ENCODE results near the gene NRK. TPM values are rescaled to one million over a fixed set of nuclear protein-coding genes. Genes with fewer than 3 reads are reported as not detected.
A peak's percentile ranks its signal among the peaks of the same experiment; 100 is the strongest.
"Not testable (repeated sequence)": the region's sequence is repeated elsewhere in the genome, so short reads cannot be mapped to it uniquely, and the experiment has no call there.

Gene NRK, protein sequence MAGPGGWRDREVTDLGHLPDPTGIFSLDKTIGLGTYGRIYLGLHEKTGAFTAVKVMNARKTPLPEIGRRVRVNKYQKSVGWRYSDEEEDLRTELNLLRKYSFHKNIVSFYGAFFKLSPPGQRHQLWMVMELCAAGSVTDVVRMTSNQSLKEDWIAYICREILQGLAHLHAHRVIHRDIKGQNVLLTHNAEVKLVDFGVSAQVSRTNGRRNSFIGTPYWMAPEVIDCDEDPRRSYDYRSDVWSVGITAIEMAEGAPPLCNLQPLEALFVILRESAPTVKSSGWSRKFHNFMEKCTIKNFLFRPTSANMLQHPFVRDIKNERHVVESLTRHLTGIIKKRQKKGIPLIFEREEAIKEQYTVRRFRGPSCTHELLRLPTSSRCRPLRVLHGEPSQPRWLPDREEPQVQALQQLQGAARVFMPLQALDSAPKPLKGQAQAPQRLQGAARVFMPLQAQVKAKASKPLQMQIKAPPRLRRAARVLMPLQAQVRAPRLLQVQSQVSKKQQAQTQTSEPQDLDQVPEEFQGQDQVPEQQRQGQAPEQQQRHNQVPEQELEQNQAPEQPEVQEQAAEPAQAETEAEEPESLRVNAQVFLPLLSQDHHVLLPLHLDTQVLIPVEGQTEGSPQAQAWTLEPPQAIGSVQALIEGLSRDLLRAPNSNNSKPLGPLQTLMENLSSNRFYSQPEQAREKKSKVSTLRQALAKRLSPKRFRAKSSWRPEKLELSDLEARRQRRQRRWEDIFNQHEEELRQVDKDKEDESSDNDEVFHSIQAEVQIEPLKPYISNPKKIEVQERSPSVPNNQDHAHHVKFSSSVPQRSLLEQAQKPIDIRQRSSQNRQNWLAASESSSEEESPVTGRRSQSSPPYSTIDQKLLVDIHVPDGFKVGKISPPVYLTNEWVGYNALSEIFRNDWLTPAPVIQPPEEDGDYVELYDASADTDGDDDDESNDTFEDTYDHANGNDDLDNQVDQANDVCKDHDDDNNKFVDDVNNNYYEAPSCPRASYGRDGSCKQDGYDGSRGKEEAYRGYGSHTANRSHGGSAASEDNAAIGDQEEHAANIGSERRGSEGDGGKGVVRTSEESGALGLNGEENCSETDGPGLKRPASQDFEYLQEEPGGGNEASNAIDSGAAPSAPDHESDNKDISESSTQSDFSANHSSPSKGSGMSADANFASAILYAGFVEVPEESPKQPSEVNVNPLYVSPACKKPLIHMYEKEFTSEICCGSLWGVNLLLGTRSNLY (N-terminal part only)
- 1 to 10 TPM in 1 of 3 donors, under 1 TPM in 2; 0.16 to 2.6 (median 0.66) TPM for total RNA-seq

DNA sequence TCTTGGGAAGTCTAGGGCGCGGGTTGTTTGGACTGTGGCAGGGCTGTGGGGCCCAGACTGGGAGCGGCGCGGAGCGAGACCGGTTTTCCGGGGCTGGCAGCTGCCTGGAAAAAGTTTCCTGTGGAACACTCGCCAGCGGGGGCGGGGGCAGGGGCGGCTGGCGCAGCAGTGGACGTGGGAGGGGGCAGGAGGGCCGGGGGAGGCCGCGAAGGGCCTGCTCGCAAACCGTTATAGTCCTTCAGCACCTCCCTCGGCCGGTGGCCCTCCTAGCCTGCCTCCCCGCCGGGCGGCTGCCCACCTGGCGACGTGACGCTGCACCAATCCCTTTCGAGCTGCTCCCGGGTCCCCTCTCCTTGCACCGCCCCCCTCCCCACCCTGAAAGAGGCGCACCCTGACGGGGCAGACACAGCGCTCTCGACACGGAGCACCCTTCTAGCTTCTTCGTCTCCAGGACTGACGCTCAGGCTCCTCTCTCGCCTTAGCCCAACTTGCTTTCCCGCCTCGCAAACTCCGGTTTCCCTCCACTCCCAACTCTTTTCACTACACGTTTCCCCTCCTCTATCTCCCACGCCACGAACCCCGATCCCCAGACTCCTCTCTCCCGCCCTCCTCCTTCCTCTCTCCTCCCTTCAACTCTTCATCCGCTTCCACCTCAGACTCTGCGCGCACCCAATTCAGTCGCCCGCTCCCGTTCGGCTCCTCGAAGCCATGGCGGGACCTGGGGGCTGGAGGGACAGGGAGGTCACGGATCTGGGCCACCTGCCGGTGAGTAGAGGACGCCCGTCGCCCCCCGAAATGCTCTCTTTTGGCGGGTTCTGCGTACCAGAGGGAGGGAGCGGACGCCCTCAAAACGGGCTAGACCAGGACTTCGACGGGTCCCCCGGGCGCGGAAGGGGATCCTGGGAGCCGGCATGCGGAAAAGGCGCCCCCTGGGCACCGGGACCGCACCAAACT is at the start of gene NRK:
Gene NRK (plus strand): TSS at position 402 of the 954 bp plus-strand sequence. CDS start 307 bp downstream, at position 709.
- H3K4me3 ChIP-seq: peak within 1 kb of the TSS; percentile 35 to 60 (median 47)
- peak in 1 of 2 donors; percentile 45 for DNase-seq (ENCODE audit: low spot score in 2 of 2)
- no peak within 1 kb of the TSS for H3K27ac ChIP-seq
- peaks cover 0 to 56% of the 10 kb centered on the region in 2 donors for H3K27me3 ChIP-seq
- H3K4me1 ChIP-seq: no peaks in the 10 kb centered on the region
- intact Hi-C loops (cut with DNase I; ENCODE audit: low total_unique reads): no loop called here
- no peak for TF ChIP-seq POLR2A (IDR thresholded peaks at IDR 0.05)
- TF ChIP-seq, protein P1, sequence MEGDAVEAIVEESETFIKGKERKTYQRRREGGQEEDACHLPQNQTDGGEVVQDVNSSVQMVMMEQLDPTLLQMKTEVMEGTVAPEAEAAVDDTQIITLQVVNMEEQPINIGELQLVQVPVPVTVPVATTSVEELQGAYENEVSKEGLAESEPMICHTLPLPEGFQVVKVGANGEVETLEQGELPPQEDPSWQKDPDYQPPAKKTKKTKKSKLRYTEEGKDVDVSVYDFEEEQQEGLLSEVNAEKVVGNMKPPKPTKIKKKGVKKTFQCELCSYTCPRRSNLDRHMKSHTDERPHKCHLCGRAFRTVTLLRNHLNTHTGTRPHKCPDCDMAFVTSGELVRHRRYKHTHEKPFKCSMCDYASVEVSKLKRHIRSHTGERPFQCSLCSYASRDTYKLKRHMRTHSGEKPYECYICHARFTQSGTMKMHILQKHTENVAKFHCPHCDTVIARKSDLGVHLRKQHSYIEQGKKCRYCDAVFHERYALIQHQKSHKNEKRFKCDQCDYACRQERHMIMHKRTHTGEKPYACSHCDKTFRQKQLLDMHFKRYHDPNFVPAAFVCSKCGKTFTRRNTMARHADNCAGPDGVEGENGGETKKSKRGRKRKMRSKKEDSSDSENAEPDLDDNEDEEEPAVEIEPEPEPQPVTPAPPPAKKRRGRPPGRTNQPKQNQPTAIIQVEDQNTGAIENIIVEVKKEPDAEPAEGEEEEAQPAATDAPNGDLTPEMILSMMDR (IDR thresholded peaks at IDR 0.05): no peak
- no peak for TF ChIP-seq POLR2AphosphoS5 (IDR thresholded peaks at IDR 0.05)
- H3K9me3 ChIP-seq: no peaks in the 10 kb centered on the region
- H3K36me3 ChIP-seq: no peaks in the 10 kb centered on the region

DNA sequence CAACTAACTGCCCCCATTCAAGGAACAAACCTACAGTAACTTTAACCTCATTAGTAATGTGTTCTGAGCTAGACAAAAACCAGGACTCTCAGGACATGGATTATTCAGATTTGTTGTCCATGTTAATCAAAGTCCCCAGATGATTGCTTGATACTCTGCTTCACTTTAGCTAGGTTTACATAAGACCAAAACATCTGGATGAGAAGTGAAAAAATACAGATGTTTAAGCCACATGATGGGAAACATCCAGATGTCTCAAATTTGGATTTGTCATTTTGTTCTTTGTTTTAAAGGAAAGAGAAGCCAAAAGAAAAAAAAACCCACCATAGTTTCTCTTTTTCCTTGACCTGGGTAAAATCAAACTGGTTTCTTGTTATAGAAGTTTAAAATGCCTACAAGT is 48.5 kb upstream of the NRK start:
- Histone ChIP-seq H3K4me3 (no peak overlapping the region), H3K9me3 (no peaks in the 10 kb centered on the region), H3K27me3 (peaks cover 0 to 50% of the 10 kb centered on the region in 2 donors), H3K27ac (no peak overlapping the region), H3K4me1 (no peaks in the 10 kb centered on the region), H3K36me3 (no peaks in the 10 kb centered on the region)
- intact Hi-C loops (cut with DNase I; ENCODE audit: low total_unique reads): no loop called here
- TF ChIP-seq POLR2A (IDR thresholded peaks at IDR 0.05): no peak
- no peak for TF ChIP-seq POLR2AphosphoS5 (IDR thresholded peaks at IDR 0.05)
- TF ChIP-seq, protein P1 (IDR thresholded peaks at IDR 0.05): no peak
- no peak for DNase-seq (ENCODE audit: low spot score in 2 of 2)

DNA sequence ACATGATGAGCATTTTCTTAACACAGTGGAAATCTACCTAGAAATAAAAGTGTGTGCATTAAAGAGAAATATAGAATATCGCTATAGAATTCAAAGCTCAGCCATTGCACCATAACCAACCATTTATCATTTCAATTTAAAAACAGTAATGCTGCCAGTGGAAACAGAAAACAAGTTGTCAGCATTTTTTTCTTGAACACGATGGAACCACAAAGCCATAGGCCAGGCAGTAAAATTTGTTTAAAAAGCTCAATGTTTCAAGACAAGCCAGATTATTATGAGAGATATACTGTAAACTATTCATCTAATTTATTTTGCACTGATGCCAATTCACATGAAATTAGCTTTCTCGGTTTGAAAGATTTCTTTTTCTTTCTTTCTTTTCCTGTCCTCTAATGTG is 46.7 kb upstream of the NRK start:
- Histone ChIP-seq H3K36me3 (no peaks in the 10 kb centered on the region), H3K9me3 (no peaks in the 10 kb centered on the region), H3K27me3 (peaks cover 0 to 60% of the 10 kb centered on the region in 2 donors), H3K27ac (no peak overlapping the region), H3K4me1 (no peaks in the 10 kb centered on the region), H3K4me3 (no peak overlapping the region)
- DNase-seq (ENCODE audit: low spot score in 2 of 2): no peak
- TF ChIP-seq, protein P1 (IDR thresholded peaks at IDR 0.05): no peak
- TF ChIP-seq POLR2AphosphoS5 (IDR thresholded peaks at IDR 0.05): no peak
- TF ChIP-seq POLR2A (IDR thresholded peaks at IDR 0.05): no peak
- intact Hi-C loops (cut with DNase I; ENCODE audit: low total_unique reads): no loop called here

DNA sequence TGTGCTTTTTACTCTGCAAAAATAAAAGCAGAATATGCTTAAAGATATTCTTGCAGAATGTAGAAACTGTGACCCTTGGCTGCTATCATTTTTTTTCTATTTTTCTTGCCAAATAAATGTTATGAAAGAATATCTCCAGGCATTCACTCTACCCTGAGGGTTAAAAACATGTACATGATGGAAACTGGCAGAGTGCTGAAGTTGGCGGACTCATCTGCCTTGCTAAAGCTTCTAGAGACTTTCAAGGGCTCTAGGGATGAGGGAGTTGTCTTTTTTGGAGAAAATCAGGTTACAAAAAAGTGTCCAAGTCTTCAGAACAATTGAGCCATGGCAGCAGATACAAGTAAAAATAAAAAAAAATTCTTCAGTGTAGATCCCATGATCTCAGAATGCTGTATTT is 40.5 kb upstream of the NRK start:
- H3K4me1 ChIP-seq: no peaks in the 10 kb centered on the region
- no peak overlapping the region for H3K27ac ChIP-seq
- no peaks in the 10 kb centered on the region for H3K36me3 ChIP-seq
- no peak for DNase-seq (ENCODE audit: low spot score in 2 of 2)
- peaks cover 0 to 47% of the 10 kb centered on the region in 2 donors for H3K27me3 ChIP-seq
- TF ChIP-seq, protein P1 (IDR thresholded peaks at IDR 0.05): no peak
- TF ChIP-seq POLR2AphosphoS5 (IDR thresholded peaks at IDR 0.05) (no peak), POLR2A (IDR thresholded peaks at IDR 0.05) (no peak)
- no peaks in the 10 kb centered on the region for H3K9me3 ChIP-seq
- no peak overlapping the region for H3K4me3 ChIP-seq
- intact Hi-C loops (cut with DNase I; ENCODE audit: low total_unique reads): no loop called here

DNA sequence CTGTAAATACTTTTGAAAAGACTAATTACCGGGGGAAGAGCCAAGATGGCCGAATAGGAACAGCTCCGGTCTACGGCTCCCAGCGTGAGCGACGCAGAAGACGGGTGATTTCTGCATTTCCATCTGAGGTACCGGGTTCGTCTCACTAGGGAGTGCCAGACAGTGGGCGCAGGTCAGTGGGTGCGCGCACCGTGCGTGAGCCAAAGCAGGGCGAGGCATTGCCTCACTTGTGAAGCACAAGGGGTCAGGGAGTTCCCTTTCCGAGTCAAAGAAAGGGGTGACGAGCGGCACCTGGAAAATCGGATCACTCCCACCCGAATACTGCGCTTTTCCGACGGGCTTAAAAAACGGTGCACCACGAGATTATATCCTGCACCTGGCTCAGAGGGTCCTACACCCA is 25.5 kb upstream of the NRK start:
- H3K27ac ChIP-seq; intact Hi-C loops (cut with DNase I; ENCODE audit: low total_unique reads): not testable (repeated sequence)

More for the DNA sequence above, 25.5 kb upstream of the NRK start:
- DNase-seq (ENCODE audit: low spot score in 2 of 2); H3K4me3 ChIP-seq; H3K4me1 ChIP-seq; H3K9me3 ChIP-seq; H3K36me3 ChIP-seq: not testable (repeated sequence)
- peaks cover 0 to 33% of the 10 kb centered on the region in 2 donors for H3K27me3 ChIP-seq

Data from breast epithelium (tissue), 4 donors.